Body of pancreas (tissue), 4 donors: ENCODE data around the gene KIAA1671. TPM values are rescaled to one million over a fixed set of nuclear protein-coding genes. Genes with fewer than 3 reads are reported as not detected.

Experiments used
- ATAC-seq: fragments of 150-250 bp; one replicate; pipeline ENCODE4 v1.9.1; 2016
- DNase-seq, 4 donors: peaks; one replicate each; pipeline ENCODE4 v3.0.0-alpha.2; 2019
- H3K27ac ChIP-seq, 4 donors: fragments of 200-600 bp; sonication (generic); 1 replicate in 3 of 4; 2 replicates in 1 of 4; pipeline versions ENCODE4 v1.5.1 to v1.6.1; 2016 to 2019; ENCODE audit warnings: mild to moderate bottlenecking in 1 of 4, mixed read lengths in 1 of 4, moderate library complexity in 1 of 4
- H3K27me3 ChIP-seq, 2 donors: fragments of 200-600 bp; sonication (generic); one replicate each; pipeline ENCODE4 v1.6.0; 2016; ENCODE audit warnings: mild to moderate bottlenecking in 1 of 2
- H3K36me3 ChIP-seq, 2 donors: fragments of 200-600 bp; sonication (generic); replicated peaks in 1 of 2; 2 replicates each; pipeline ENCODE4 v1.5.1; 2016; ENCODE audit warnings: low read depth in 2 of 2; ENCODE audit not compliant: insufficient read depth in 1 of 2
- H3K4me1 ChIP-seq: fragments of 200-600 bp; sonication (generic); one replicate; pipeline ENCODE4 v1.6.0; 2016
- H3K4me3 ChIP-seq, 2 donors: fragments of 200-600 bp; sonication (generic); 1 replicate in 1 of 2; 2 replicates in 1 of 2; pipeline ENCODE4 v1.5.1; 2016 to 2019
- H3K9me3 ChIP-seq, 3 donors: fragments of 200-600 bp; sonication (generic); 1 replicate in 2 of 3; 2 replicates in 1 of 3; pipeline ENCODE4 v1.5.1; 2016
- CTCF ChIP-seq, 7 experiments: fragments of 450-650 bp in 4 of 7; fragments of 200-600 bp in 3 of 7; sonication (generic) in 3 of 7; IDR thresholded peaks; one replicate each; pipeline ENCODE4 v1.5.1; 2016 to 2019; ENCODE audit warnings: antibody characterized with exemption in 7 of 7
- POLR2A ChIP-seq, 3 donors: fragments of 450-650 bp; IDR thresholded peaks; one replicate each; pipeline ENCODE4 v1.6.1; 2016; ENCODE audit warnings: antibody characterized with exemption in 3 of 3, mild to moderate bottlenecking in 2 of 3
- WGBS, 2 donors: methylation state at CpG; one replicate each; pipeline ENCODE4 v1.1.5; 2017; 5-methylcytosine and 5-hydroxymethylcytosine counted together
- intact Hi-C: fragments of 100-400 bp; cut with DNase I; formaldehyde crosslinking; loops from one replicate; pipeline ENCODE4 v1.15.1; 2023
- total RNA-seq, 2 donors: library from RNA; depleted of rRNA; stranded (reverse); fragments of >200 nt; gene quantifications; one replicate each; pipeline ENCODE4 v1.1.0, GENCODE V29; 2016

Gene KIAA1671
- total RNA-seq, 2 donors from 2014 or later = 24.9 to 79.8 TPM

DNA sequence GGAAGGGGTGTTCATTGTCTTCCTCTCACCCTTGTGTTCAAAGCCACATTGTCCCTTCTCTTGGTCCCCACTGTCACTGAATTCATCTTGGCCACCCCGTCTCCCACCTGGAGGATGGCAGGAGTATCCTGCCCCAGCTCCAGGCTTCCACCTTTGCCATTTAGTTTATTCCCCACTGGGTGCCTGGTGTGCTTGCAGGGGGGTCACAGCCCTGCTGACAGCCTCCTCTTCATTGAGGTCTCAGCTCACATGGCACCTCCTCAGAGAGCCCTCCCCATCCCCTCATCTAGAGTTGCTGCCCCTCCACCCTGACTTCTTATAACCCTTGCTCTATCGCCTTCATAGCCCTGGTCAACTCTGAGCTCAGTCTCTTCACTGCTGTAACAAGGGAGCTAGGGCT is 36.6 kb downstream of the KIAA1671 start:
- 87 to 100% methylated on average over 2 of the region's 2 CpGs for WGBS, 2 donors
- Histone ChIP-seq H3K4me1 (no peaks in the 10 kb centered on the region), H3K27ac (no peak overlapping the region), H3K27me3 (no peaks in the 10 kb centered on the region), H3K4me3 (no peak overlapping the region), H3K36me3 (no peaks in the 10 kb centered on the region), H3K9me3 (no peaks in the 10 kb centered on the region)
- ATAC-seq (no peak), DNase-seq (no peak)
- intact Hi-C loops = no loop called here
- TF ChIP-seq CTCF (IDR thresholded peaks at IDR 0.05) (no peak), POLR2A (IDR thresholded peaks at IDR 0.05) (no peak)

GRCh38 chr22:24989541-24989951 is 37.0 kb downstream of the KIAA1671 start:
- TF ChIP-seq POLR2A (IDR thresholded peaks at IDR 0.05) = no peak
- H3K9me3 ChIP-seq = no peaks in the 10 kb centered on the region
- ATAC-seq (no peak), DNase-seq (no peak)
- no peaks in the 10 kb centered on the region for H3K27me3 ChIP-seq
- WGBS, 2 donors = 64 to 82% methylated on average over 5 of the region's 5 CpGs
- intact Hi-C loops = no loop called here
- no peak overlapping the region for H3K27ac ChIP-seq
- H3K4me3 ChIP-seq = no peak overlapping the region
- no peaks in the 10 kb centered on the region for H3K4me1 ChIP-seq
- no peaks in the 10 kb centered on the region for H3K36me3 ChIP-seq

- H3K36me3 ChIP-seq = no peaks in the 10 kb centered on the region
- H3K4me1 ChIP-seq = no peaks in the 10 kb centered on the region
- H3K4me3 ChIP-seq = no peak overlapping the region
- H3K9me3 ChIP-seq = no peaks in the 10 kb centered on the region
- no peaks in the 10 kb centered on the region for H3K27me3 ChIP-seq
- no peak overlapping the region for H3K27ac ChIP-seq
- no peak for ATAC-seq
- intact Hi-C loops = no loop called here
- no peak for DNase-seq
- no peak for TF ChIP-seq POLR2A (IDR thresholded peaks at IDR 0.05)
- no peak for TF ChIP-seq CTCF (IDR thresholded peaks at IDR 0.05)
- 94 to 100% methylated on average over 2 to 9 of the region's 10 CpGs for WGBS, 2 donors
These were observed 37.9 kb downstream of the KIAA1671 start for GRCh38 chr22:24990344-24990905.

GRCh38 chr22:24992946-24993345 is 40.4 kb downstream of the KIAA1671 start:
- H3K27me3 ChIP-seq = no peaks in the 10 kb centered on the region
- H3K9me3 ChIP-seq = no peaks in the 10 kb centered on the region
- TF ChIP-seq POLR2A (IDR thresholded peaks at IDR 0.05) (no peak), CTCF (IDR thresholded peaks at IDR 0.05) (no peak)
- intact Hi-C loops = no loop called here
- WGBS, 2 donors = 83 to 91% methylated on average over 7 of the region's 7 CpGs
- ATAC-seq (no peak), DNase-seq (no peak)
- H3K27ac ChIP-seq = no peak overlapping the region
- no peaks in the 10 kb centered on the region for H3K4me1 ChIP-seq
- no peak overlapping the region for H3K4me3 ChIP-seq
- no peaks in the 10 kb centered on the region for H3K36me3 ChIP-seq

DNA sequence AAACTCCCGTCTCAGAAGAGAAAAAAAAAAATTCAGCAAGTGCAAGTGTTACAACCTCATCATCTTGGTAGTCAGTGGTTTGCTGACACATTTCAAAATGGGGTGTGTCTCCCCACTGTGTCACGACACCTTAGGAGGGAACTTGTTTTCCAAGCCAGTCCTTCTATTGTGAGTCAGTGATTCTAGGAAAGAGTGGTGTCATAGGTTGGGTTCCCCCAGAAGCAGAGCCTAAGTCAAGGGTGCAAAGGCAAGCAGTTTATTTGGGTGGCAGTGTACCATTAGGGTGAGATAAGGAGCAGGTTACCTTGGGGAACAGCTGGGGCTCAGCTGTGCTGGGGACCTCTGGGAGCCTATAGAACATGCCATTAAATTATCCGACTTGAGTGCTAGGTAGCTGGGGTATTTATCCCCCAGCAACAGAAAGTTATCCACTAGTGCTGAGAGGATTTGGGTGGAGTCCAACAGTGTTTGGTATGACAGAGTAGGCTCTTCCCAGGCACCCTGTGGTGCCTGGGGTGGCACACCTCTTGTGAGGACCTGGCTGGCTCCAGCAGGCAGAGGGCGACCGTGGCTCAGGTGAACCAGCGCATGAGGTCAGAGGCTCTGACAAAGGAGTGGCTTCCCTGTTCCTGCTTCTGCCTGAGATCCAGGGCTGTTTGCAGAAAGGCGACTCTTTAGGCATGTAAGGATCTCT is 41.7 kb downstream of the KIAA1671 start:
- DNase-seq (no peak), ATAC-seq (no peak)
- intact Hi-C loops = no loop called here
- H3K27ac ChIP-seq = no peak overlapping the region
- H3K4me3 ChIP-seq = no peak overlapping the region
- no peaks in the 10 kb centered on the region for H3K9me3 ChIP-seq
- no peaks in the 10 kb centered on the region for H3K4me1 ChIP-seq
- TF ChIP-seq POLR2A (IDR thresholded peaks at IDR 0.05) (no peak), CTCF (IDR thresholded peaks at IDR 0.05) (no peak)
- no peaks in the 10 kb centered on the region for H3K27me3 ChIP-seq
- 70 to 95% methylated on average over 2 to 7 of the region's 7 CpGs for WGBS, 2 donors
- H3K36me3 ChIP-seq = no peaks in the 10 kb centered on the region
